Loucy (cell line): Measurements from ENCODE around the gene ANO6.

ENCODE experiments used
- EZH2phosphoT487 ChIP-seq: fragments of 200-600 bp; IDR thresholded peaks from 2 replicates; pipeline ENCODE4 v1.6.1; 2018; ENCODE audit warnings: antibody characterized with exemption, mild to moderate bottlenecking, moderate library complexity, borderline replicate concordance
- TF ChIP-seq, protein P1 (sequence below): fragments of 200-600 bp; sonication (generic); conservative IDR thresholded peaks from 2 replicates; pipeline ENCODE4 v1.5.1; 2014; ENCODE audit warnings: mild to moderate bottlenecking, antibody characterized with exemption, low read length

DNA sequence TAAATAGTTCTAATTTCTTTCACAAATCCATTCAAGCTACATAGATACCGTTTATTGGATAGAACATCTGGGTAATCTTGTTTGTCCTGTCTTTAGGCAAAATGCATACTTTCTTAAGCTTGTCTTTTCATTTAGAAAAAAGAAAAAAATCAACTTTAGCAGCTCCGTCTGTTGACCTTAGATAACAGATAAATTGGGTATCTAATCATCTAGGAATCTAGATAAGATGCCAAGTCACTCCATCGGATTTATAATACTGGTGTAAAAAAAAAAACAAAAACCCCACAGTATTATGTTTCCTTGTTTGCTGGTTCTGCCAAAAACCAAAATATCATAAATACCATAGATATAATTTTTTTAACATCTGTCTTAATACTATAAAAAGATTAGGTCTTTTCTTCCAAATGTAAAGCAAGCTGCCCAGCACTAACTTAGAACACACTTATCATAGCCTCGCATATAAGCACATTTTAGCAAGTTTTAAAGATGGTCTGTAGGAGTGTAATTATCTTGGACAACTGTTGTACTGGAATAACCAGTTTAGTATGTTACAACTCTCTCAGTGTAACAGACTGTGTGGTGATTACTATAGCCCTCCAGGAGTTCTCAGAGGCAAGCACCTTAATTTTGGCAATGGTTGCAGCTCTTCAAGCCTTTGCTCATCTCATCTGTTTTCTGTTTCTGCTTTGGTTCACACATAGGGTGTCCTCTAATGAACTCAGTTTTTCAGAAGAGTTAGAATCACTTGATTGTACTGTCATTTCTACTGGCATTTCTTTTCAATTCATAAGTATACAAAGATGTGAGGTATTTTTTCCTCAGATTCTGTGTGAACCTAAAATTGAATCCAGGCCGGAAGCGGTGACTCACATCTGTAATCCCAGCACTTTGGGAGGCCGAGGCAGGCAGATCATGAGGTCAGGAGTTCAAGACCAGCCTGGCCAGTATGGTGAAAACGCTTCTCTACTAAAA is 83.1 kb downstream of the ANO6 start:
- TF ChIP-seq, protein P1, sequence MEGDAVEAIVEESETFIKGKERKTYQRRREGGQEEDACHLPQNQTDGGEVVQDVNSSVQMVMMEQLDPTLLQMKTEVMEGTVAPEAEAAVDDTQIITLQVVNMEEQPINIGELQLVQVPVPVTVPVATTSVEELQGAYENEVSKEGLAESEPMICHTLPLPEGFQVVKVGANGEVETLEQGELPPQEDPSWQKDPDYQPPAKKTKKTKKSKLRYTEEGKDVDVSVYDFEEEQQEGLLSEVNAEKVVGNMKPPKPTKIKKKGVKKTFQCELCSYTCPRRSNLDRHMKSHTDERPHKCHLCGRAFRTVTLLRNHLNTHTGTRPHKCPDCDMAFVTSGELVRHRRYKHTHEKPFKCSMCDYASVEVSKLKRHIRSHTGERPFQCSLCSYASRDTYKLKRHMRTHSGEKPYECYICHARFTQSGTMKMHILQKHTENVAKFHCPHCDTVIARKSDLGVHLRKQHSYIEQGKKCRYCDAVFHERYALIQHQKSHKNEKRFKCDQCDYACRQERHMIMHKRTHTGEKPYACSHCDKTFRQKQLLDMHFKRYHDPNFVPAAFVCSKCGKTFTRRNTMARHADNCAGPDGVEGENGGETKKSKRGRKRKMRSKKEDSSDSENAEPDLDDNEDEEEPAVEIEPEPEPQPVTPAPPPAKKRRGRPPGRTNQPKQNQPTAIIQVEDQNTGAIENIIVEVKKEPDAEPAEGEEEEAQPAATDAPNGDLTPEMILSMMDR = no peak
- TF ChIP-seq EZH2phosphoT487 = no peak
